ENCODE data around the gene HES7. TPM values are rescaled to one million over a fixed set of nuclear protein-coding genes. Genes with fewer than 3 reads are reported as not detected.

Gene HES7
- polyA plus RNA-seq, 2 of the 4 experiments (the other 2 are of a cell fraction) = 0.56 to 0.72 TPM

DNA sequence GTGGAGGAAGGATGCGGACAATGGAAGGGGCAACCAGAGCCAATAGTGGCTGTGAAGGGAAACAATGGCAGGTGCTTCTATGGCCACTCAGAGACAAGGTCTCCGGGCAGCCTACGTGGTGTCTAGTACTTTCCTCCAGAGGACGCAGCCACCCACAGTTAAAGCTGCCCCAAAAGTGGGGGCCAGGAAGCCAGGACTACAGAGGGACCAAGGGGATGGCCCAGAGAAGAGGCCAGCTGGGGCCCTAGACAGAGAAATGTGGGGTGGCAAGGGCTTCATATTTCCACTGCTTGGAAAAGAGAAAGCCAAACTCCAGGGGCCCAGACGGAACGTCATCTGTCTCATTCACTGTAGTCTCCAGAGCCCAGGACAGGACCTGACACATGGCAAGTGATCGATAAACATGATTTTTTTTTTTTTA lies 29.1 kb upstream of the HES7 start:
- POLR2A ChIA-PET = interaction anchor here (0.9 to 1.6 kb wide), 2 partner anchors 33 to 70 kb away, joined by 3 to 5 read pairs; no protein-coding TSS in a partner anchor
- 80% methylated on average over 7 of the region's 7 CpGs for WGBS (ENCODE audit: missing lambda C conversion rate)
- FAIRE-seq (no peak), DNase-seq (ENCODE audit: low read depth in 1 of 2, low spot score in 1 of 2) (no peak), ATAC-seq (no peak)
- CTCF ChIA-PET = interaction anchor here (0.7 to 19.5 kb wide), 7 partner anchors 14 to 148 kb away, joined by 3 to 601 read pairs (median 4); no protein-coding TSS in a partner anchor
- Histone ChIP-seq H3K4me3 (no peak overlapping the region; the same call in 2 of the 3 replicates), H3K4me1 (peaks cover 46% of the 10 kb centered on the region), H3K27ac (peak overlapping the region; percentile 89 to 93), H3K4me2 (peak overlapping the region; percentile 78), H3K9me3 (no peaks in the 10 kb centered on the region)
- TF ChIP-seq, protein P1, sequence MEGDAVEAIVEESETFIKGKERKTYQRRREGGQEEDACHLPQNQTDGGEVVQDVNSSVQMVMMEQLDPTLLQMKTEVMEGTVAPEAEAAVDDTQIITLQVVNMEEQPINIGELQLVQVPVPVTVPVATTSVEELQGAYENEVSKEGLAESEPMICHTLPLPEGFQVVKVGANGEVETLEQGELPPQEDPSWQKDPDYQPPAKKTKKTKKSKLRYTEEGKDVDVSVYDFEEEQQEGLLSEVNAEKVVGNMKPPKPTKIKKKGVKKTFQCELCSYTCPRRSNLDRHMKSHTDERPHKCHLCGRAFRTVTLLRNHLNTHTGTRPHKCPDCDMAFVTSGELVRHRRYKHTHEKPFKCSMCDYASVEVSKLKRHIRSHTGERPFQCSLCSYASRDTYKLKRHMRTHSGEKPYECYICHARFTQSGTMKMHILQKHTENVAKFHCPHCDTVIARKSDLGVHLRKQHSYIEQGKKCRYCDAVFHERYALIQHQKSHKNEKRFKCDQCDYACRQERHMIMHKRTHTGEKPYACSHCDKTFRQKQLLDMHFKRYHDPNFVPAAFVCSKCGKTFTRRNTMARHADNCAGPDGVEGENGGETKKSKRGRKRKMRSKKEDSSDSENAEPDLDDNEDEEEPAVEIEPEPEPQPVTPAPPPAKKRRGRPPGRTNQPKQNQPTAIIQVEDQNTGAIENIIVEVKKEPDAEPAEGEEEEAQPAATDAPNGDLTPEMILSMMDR (IDR thresholded peaks at IDR 0.05) = no peak

DNA sequence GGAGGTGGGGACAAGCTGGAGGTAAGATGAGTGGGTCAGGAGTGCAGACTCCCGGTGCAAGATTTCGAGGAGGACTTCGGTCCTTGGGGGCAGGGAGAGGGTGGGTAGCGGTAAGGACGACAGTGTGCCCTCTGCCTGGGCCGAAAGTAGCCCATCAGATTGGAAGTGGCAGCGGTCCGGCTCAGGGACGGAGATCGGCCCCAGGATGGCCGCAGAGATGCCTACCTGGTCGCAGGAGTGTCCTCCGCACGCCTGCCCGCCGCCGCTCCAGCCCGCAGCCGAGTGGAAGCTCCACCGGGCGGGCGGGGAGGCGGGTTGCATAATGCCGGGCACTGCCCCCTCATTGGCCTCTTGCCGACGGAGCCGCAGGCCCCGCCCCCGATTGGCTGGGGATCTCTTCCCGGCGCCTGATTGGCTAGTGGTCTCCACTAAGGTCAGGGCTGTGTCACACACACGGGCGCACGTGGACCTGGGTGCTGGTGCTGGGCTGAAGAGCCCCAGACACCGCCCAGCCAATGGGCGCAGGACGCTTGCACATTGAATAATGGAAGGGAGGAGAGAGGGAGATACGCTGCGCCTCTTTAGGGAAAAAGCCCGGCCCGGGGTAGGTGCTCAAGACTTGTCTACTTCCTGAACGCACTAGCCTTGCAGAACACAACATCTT lies 28.3 kb upstream of the HES7 start, which contains the start of gene PER1:
PER1 (minus strand) TSS at position 293 of the 664 bp plus-strand sequence. CDS start 1,698 bp downstream, outside the sequence.
- WGBS (ENCODE audit: missing lambda C conversion rate) = 12% methylated on average over 34 of the region's 42 CpGs
- H3K9me3 ChIP-seq = no peaks in the 10 kb centered on the region
- FAIRE-seq (peak; percentile 81), ATAC-seq (peak; percentile 37 to 66), DNase-seq (ENCODE audit: low read depth in 1 of 2, low spot score in 1 of 2) (peak; percentile 96 to 98)
- H3K4me3 ChIP-seq = peak within 1 kb of the TSS; percentile 49
- ChIA-PET POLR2A (interaction anchor here (0.6 to 1.3 kb wide), 6 partner anchors 12 to 95 kb away, joined by 3 to 12 read pairs (median 5); partner anchors contain the start of gene CTC1), CTCF (interaction anchor here (5.3 to 26.5 kb wide), 3 partner anchors 1 to 32 kb away, joined by 27 to 601 read pairs (median 601); partner anchors contain the start of genes PER1 and VAMP2)
- peaks cover 46% of the 10 kb centered on the region for H3K4me1 ChIP-seq
- peak within 1 kb of the TSS; percentile 89 to 93 for H3K27ac ChIP-seq
- peak within 1 kb of the TSS; percentile 78 for H3K4me2 ChIP-seq
- no peak for TF ChIP-seq EP300 (IDR thresholded peaks at IDR 0.05)
- TF ChIP-seq ZC3H11A (IDR thresholded peaks at IDR 0.05) = no peak
- peak; percentile 11; the same call in 1 of the 2 replicates for TF ChIP-seq GATA3 (IDR thresholded peaks at IDR 0.05; ENCODE audit: borderline replicate concordance)
- TF ChIP-seq, protein P2, sequence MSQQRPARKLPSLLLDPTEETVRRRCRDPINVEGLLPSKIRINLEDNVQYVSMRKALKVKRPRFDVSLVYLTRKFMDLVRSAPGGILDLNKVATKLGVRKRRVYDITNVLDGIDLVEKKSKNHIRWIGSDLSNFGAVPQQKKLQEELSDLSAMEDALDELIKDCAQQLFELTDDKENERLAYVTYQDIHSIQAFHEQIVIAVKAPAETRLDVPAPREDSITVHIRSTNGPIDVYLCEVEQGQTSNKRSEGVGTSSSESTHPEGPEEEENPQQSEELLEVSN (IDR thresholded peaks at IDR 0.05; ENCODE audit: borderline replicate concordance, low read depth) = peak; percentile 84
- TF ChIP-seq RARB (CRISPR knock-in tag; IDR thresholded peaks at IDR 0.05) = peak; percentile 36; the same call in 1 of the 2 replicates
- peak; percentile 60; the same call in 1 of the 2 replicates for TF ChIP-seq EHF (CRISPR knock-in tag; IDR thresholded peaks at IDR 0.05)
- TF ChIP-seq POLR2AphosphoS2 (conservative IDR thresholded peaks at IDR 0.05; ENCODE audit: low read length) = no peak; the same call in 1 of the 2 replicates
- TF ChIP-seq, protein P3, sequence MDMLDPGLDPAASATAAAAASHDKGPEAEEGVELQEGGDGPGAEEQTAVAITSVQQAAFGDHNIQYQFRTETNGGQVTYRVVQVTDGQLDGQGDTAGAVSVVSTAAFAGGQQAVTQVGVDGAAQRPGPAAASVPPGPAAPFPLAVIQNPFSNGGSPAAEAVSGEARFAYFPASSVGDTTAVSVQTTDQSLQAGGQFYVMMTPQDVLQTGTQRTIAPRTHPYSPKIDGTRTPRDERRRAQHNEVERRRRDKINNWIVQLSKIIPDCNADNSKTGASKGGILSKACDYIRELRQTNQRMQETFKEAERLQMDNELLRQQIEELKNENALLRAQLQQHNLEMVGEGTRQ (IDR thresholded peaks at IDR 0.05) = peak; percentile 72
- TF ChIP-seq FOSB (CRISPR knock-in tag; IDR thresholded peaks at IDR 0.05) = no peak
- peak; percentile 50; the same call in 1 of the 2 replicates for TF ChIP-seq MYC (IDR thresholded peaks at IDR 0.05; ENCODE audit: borderline replicate concordance, low read length)
- TF ChIP-seq, protein P4, sequence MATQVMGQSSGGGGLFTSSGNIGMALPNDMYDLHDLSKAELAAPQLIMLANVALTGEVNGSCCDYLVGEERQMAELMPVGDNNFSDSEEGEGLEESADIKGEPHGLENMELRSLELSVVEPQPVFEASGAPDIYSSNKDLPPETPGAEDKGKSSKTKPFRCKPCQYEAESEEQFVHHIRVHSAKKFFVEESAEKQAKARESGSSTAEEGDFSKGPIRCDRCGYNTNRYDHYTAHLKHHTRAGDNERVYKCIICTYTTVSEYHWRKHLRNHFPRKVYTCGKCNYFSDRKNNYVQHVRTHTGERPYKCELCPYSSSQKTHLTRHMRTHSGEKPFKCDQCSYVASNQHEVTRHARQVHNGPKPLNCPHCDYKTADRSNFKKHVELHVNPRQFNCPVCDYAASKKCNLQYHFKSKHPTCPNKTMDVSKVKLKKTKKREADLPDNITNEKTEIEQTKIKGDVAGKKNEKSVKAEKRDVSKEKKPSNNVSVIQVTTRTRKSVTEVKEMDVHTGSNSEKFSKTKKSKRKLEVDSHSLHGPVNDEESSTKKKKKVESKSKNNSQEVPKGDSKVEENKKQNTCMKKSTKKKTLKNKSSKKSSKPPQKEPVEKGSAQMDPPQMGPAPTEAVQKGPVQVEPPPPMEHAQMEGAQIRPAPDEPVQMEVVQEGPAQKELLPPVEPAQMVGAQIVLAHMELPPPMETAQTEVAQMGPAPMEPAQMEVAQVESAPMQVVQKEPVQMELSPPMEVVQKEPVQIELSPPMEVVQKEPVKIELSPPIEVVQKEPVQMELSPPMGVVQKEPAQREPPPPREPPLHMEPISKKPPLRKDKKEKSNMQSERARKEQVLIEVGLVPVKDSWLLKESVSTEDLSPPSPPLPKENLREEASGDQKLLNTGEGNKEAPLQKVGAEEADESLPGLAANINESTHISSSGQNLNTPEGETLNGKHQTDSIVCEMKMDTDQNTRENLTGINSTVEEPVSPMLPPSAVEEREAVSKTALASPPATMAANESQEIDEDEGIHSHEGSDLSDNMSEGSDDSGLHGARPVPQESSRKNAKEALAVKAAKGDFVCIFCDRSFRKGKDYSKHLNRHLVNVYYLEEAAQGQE (IDR thresholded peaks at IDR 0.05) = peak; percentile 31; the same call in 1 of the 2 replicates
- TF ChIP-seq FOSL2 (IDR thresholded peaks at IDR 0.05) = no peak
- peak; percentile 40 for TF ChIP-seq FOSL2 (CRISPR knock-in tag; IDR thresholded peaks at IDR 0.05)
- peak; percentile 46; the same call in 1 of the 2 replicates for TF ChIP-seq HOXB5 (CRISPR knock-in tag; IDR thresholded peaks at IDR 0.05)
- TF ChIP-seq HOXB13 (CRISPR knock-in tag; IDR thresholded peaks at IDR 0.05; ENCODE audit: low read depth) = peak; percentile 92
- peak; percentile 9 for TF ChIP-seq CHD2 (IDR thresholded peaks at IDR 0.05; ENCODE audit: low read length, partially characterized antibody)
- TF ChIP-seq POLR2A (IDR thresholded peaks at IDR 0.05; ENCODE audit: low read length) = peak; percentile 37; the same call in 1 of the 2 replicates
- TF ChIP-seq PHF8 (IDR thresholded peaks at IDR 0.05; ENCODE audit: borderline replicate concordance, low read depth) = peak; percentile 39; the same call in 1 of the 2 replicates
- TF ChIP-seq ZNF302 (CRISPR knock-in tag; IDR thresholded peaks at IDR 0.05) = no peak
- TF ChIP-seq, protein P5, sequence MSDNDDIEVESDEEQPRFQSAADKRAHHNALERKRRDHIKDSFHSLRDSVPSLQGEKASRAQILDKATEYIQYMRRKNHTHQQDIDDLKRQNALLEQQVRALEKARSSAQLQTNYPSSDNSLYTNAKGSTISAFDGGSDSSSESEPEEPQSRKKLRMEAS (IDR thresholded peaks at IDR 0.05) = peak; percentile 99
- TF ChIP-seq CEBPB (IDR thresholded peaks at IDR 0.05) = peak; percentile 94 to 96
- TF ChIP-seq, protein P6, sequence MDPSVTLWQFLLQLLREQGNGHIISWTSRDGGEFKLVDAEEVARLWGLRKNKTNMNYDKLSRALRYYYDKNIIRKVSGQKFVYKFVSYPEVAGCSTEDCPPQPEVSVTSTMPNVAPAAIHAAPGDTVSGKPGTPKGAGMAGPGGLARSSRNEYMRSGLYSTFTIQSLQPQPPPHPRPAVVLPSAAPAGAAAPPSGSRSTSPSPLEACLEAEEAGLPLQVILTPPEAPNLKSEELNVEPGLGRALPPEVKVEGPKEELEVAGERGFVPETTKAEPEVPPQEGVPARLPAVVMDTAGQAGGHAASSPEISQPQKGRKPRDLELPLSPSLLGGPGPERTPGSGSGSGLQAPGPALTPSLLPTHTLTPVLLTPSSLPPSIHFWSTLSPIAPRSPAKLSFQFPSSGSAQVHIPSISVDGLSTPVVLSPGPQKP (IDR thresholded peaks at IDR 0.05; ENCODE audit: low read depth, low read length) = no peak
- TF ChIP-seq, protein P7, sequence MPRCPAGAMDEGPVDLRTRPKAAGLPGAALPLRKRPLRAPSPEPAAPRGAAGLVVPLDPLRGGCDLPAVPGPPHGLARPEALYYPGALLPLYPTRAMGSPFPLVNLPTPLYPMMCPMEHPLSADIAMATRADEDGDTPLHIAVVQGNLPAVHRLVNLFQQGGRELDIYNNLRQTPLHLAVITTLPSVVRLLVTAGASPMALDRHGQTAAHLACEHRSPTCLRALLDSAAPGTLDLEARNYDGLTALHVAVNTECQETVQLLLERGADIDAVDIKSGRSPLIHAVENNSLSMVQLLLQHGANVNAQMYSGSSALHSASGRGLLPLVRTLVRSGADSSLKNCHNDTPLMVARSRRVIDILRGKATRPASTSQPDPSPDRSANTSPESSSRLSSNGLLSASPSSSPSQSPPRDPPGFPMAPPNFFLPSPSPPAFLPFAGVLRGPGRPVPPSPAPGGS (IDR thresholded peaks at IDR 0.05) = 0 out of 3 replicates have a peak, but pooled peaks have one; percentile 25
- TF ChIP-seq RFX5 (IDR thresholded peaks at IDR 0.05) = peak; percentile 80
- peak; percentile 95 for TF ChIP-seq TFCP2L1 (CRISPR knock-in tag; IDR thresholded peaks at IDR 0.05)

All from A549 (cell line).